ENCODE results near the gene TACC2.
"Not testable (repeated sequence)": the region's sequence is repeated elsewhere in the genome, so short reads cannot be mapped to it uniquely, and the experiment has no call there.

Gene TACC2

GRCh38 chr10:122022276-122022675, 33.3 kb downstream of the TACC2 start:
- DNase-seq (ENCODE audit: low read depth in 4 of 4, low spot score in 1 of 4) = no peak

GRCh38 chr10:122023257-122023656, 34.3 kb downstream of the TACC2 start:
- DNase-seq (ENCODE audit: low read depth in 4 of 4, low spot score in 1 of 4) = not testable (repeated sequence)

- no peak for DNase-seq (ENCODE audit: low read depth in 4 of 4, low spot score in 1 of 4)
Observed at GRCh38 chr10:122029499-122030199, 40.7 kb downstream of the TACC2 start.

GRCh38 chr10:122030200-122030552, 41.2 kb downstream of the TACC2 start:
- no peak for DNase-seq (ENCODE audit: low read depth in 4 of 4, low spot score in 1 of 4)

- DNase-seq (ENCODE audit: low read depth in 4 of 4, low spot score in 1 of 4) = no peak
Observed at GRCh38 chr10:122033224-122033926, 44.4 kb downstream of the TACC2 start.

- no peak for DNase-seq (ENCODE audit: low read depth in 4 of 4, low spot score in 1 of 4)
Observed at GRCh38 chr10:122034149-122034756, 45.3 kb downstream of the TACC2 start.

- no peak for DNase-seq (ENCODE audit: low read depth in 4 of 4, low spot score in 1 of 4)
Observed at GRCh38 chr10:122040786-122041185, 51.8 kb downstream of the TACC2 start.

- no peak for DNase-seq (ENCODE audit: low read depth in 4 of 4, low spot score in 1 of 4)
Observed at GRCh38 chr10:122042836-122043235, 53.9 kb downstream of the TACC2 start.

- no peak for DNase-seq (ENCODE audit: low read depth in 4 of 4, low spot score in 1 of 4)
Observed at GRCh38 chr10:122044045-122044661, 55.2 kb downstream of the TACC2 start.

- DNase-seq (ENCODE audit: low read depth in 4 of 4, low spot score in 1 of 4) = no peak
Observed at GRCh38 chr10:122044713-122045112, 55.8 kb downstream of the TACC2 start.

GRCh38 chr10:122045212-122045611, 56.2 kb downstream of the TACC2 start:
- no peak for DNase-seq (ENCODE audit: low read depth in 4 of 4, low spot score in 1 of 4)

- no peak for DNase-seq (ENCODE audit: low read depth in 4 of 4, low spot score in 1 of 4)
Observed at GRCh38 chr10:122047560-122047959, 58.6 kb downstream of the TACC2 start.

- DNase-seq (ENCODE audit: low read depth in 4 of 4, low spot score in 1 of 4) = no peak
Observed at GRCh38 chr10:122049076-122049475, 60.1 kb downstream of the TACC2 start.

- DNase-seq (ENCODE audit: low read depth in 4 of 4, low spot score in 1 of 4) = no peak
Observed at GRCh38 chr10:122050311-122050710, 61.3 kb downstream of the TACC2 start.

GRCh38 chr10:122050811-122051210, 61.8 kb downstream of the TACC2 start:
- DNase-seq (ENCODE audit: low read depth in 4 of 4, low spot score in 1 of 4) = no peak

GRCh38 chr10:122051609-122052385, 62.8 kb downstream of the TACC2 start:
- DNase-seq (ENCODE audit: low read depth in 4 of 4, low spot score in 1 of 4) = no peak

GRCh38 chr10:122052701-122053100, 63.7 kb downstream of the TACC2 start:
- no peak for DNase-seq (ENCODE audit: low read depth in 4 of 4, low spot score in 1 of 4)

GRCh38 chr10:122053314-122053713, 64.4 kb downstream of the TACC2 start:
- DNase-seq (ENCODE audit: low read depth in 4 of 4, low spot score in 1 of 4) = no peak

- DNase-seq (ENCODE audit: low read depth in 4 of 4, low spot score in 1 of 4) = no peak
Observed at GRCh38 chr10:122054048-122055025, 65.4 kb downstream of the TACC2 start.

GRCh38 chr10:122055252-122055651, 66.3 kb downstream of the TACC2 start:
- no peak for DNase-seq (ENCODE audit: low read depth in 4 of 4, low spot score in 1 of 4)
